HG03108 (cell line): Measurements from ENCODE around the gene CSF3R.

Experiments
- ATAC-seq: cut with Tn5 transposase; IDR thresholded peaks from one replicate; pipeline ENCODE4 v1.9.1; 2021; ENCODE audit warnings: moderate library complexity; ENCODE audit not compliant: unreplicated experiment

The CSF3R gene

GRCh38 chr1:36463463-36463802 lies 19.3 kb downstream of the CSF3R start:
- no peak for ATAC-seq

- ATAC-seq: no peak
Measured at GRCh38 chr1:36458910-36459309, 23.8 kb downstream of the CSF3R start.

- ATAC-seq: no peak
Measured at GRCh38 chr1:36457691-36458090, 25.0 kb downstream of the CSF3R start.

GRCh38 chr1:36456391-36456928 lies 26.3 kb downstream of the CSF3R start:
- ATAC-seq: no peak

GRCh38 chr1:36455386-36455785 lies 27.3 kb downstream of the CSF3R start:
- no peak for ATAC-seq

DNA sequence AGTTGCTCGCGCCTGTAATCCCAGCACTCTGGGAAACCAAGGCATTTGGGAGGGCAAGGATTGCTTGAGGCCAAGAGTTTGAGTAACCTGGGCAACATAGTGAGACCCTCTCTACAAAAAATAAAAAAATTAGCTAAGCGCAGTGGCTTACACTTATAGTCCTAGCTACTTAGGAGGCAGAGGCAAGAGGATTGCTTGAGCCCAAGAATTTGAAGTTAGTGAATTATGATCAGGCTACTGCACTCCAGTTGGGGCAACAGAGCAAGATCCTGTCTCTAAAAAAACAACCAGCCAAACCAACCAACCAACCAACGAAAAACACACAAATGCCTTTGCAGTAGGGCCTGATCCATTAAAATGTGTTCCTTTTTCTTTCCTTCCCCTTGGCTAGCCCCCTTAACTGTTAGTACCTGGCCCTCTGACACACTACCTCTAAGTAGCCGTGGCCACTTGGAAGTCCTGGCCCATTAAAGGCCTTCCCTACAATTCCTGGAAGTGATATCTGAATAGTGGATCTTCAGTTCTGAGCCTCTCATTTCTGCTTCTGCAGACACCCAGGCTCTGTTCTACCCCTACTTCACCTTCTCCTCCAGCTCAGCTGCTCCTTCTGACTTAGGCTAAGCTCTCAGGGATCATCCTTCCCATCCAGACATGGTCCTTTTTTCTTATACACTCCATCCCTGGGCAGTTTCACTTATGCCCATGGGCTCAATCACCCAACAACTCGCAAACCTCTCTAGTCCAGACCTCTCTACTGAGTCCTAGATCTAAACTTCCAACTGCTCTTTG lies 28.9 kb downstream of the CSF3R start:
- no peak for ATAC-seq

DNA sequence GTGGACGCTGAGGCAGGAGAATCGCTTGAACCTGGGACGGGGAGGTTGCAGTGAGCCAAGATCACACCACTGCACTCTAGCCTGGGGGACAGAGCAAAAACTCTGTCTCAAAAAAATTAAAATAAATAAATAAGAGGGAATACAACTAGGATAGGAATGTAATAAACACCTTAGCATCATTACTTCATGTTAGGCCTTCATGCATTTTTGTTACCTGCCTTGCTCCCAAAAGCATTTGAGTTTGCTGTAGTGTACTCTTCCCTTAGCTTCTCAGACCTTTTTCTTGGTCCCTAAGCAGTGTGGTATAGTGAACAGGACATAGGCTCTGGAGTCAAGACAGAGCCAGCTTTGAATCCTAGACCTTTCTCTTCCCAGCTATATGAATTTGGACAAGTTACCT lies 29.7 kb downstream of the CSF3R start:
- ATAC-seq: no peak

DNA sequence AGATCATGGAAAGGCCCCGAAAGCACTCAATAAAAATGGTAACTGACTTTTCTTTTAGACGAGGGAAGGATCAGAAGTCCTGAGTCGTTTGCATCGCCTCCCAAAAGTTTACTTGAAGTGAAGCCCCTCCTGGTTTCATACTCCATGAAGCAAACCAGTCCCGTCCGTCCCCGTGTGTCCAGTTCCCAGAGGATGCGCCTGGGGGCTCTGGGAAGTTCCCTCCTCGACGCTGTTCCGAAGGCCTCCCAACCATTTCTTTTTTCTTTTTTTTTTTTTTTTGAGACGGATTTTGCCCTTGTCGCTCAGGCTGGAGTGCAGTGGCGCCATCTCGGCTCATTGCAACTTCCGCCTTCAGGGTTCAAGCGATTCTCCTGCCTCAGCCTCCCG lies 31.8 kb downstream of the CSF3R start:
- no peak for ATAC-seq

- ATAC-seq: peak; percentile 97
Measured at GRCh38 chr1:36450270-36450918, 32.3 kb downstream of the CSF3R start, which contains the start of gene OSCP1. TSS of gene OSCP1 (minus strand) at chr1:36450451. CDS start at chr1:36450369, 82 bp downstream.

GRCh38 chr1:36448530-36449056 lies 34.1 kb downstream of the CSF3R start:
- ATAC-seq: no peak

GRCh38 chr1:36447450-36447849 lies 35.3 kb downstream of the CSF3R start:
- no peak for ATAC-seq

DNA sequence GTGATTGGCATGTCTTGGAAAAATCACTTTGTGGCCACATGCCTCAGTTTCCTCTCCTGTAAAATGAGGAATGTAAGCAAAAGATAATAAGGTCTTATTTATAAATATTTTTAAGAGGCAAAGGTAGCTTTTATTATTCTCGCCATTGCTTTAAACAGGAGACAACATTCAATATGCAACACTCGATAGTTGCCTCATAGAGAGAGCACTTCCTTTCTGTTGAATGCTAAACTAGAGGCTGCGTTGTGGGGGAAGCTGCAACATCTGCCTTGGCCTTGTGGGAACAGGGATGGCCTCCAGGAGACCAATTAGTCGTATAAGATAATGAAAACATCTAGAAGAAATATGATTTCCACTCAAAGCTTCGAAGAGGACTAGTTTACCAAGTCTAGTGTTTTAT lies 36.0 kb downstream of the CSF3R start:
- no peak for ATAC-seq

- ATAC-seq: no peak
Measured at GRCh38 chr1:36446271-36446670, 36.4 kb downstream of the CSF3R start.

DNA sequence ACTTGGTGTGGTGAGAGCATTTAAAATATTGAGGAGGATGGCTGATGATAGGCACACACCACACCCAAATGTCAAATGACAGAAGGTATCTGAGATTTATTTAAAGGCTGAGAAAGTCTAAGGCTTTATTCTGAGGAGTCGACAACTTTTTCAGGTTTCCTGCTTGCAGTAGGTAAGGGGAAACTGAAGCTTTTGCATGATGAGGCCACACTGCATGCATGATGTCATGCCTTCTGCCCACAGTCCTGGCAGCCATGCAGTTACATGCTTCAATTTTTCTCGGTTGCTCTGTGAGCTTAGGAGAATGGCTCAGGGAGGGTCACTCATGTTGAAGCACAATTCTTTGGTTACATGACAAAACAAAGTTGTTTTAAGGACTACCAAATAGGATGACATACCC lies 39.4 kb downstream of the CSF3R start:
- ATAC-seq: no peak

- no peak for ATAC-seq
Measured at GRCh38 chr1:36442337-36442736, 40.4 kb downstream of the CSF3R start.

DNA sequence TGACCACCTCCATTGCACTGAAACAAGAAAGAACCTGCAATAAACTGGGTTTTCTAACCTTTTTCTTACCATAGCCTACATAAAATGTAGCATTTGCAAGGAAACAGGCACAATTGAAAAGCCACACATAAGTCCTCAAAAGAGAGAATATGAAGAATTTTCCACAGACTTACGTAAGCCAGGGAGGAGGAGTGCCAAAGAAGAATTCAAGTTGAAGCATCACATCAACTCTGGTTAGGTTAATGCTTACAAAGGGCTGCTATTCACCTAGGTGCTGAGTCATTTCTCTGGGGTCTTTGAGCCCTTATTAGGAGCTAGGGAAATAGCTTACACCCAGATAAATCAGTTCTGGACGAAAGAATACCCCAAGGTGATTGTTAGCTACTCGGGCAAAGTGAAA lies 42.1 kb downstream of the CSF3R start:
- no peak for ATAC-seq

DNA sequence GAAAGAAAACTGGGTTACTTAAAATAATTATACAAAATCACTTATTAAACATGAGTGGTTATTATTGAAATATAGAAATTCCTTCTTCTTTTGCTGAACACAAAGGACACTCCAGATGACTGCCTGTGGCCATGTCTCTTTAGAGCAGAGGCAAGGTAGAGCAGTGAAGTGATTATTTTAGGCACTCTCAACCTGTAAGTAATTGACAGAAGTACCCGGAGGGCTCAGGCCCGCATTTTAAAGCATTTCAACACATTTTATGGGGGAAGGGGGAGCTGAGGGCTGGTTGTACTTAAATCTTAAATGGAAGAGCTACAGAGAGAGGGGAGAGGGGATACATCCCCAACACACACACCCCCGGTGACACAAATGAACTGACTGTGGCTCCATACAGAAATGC lies 42.7 kb downstream of the CSF3R start:
- ATAC-seq: no peak

DNA sequence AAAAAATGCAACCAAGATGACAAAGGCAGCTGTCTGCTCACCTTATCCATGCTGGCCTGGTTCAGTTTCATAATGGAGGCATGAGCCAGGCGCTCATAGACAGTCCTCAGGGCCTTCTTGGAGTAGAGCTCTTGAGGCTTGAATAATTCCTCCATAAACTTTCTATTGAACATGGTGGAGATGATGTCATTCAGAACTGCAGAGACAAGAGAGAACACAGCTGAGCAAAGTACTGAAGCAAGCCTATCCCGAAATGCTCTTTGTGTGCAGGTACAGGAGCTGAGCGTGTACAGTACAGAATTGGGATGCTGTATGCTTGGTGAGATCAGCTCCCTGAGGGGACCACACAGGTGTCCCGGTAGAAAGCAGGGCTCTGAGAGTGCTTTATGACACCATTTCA lies 44.0 kb downstream of the CSF3R start:
- ATAC-seq: no peak

GRCh38 chr1:36436821-36437220 lies 45.9 kb downstream of the CSF3R start:
- ATAC-seq: no peak

- ATAC-seq: no peak
Measured at GRCh38 chr1:36433102-36433501, 49.6 kb downstream of the CSF3R start.

GRCh38 chr1:36432616-36433015 lies 50.1 kb downstream of the CSF3R start:
- no peak for ATAC-seq

GRCh38 chr1:36425791-36426190 lies 56.9 kb downstream of the CSF3R start:
- ATAC-seq: no peak
